Activated CD4-positive, CD25-positive, alpha-beta regulatory T cell treated with anti-CD3 and anti-CD28 coated beads, Interleukin-2, amount 50 U/mL, for 72 hours (primary cell): ENCODE measurements around the gene GRID2.

Source experiments
- DNase-seq: peaks from one replicate; pipeline ENCODE4 v3.0.0; 2021

GRID2 gene

GRCh38 chr4:93444860-93445259 lies 1141.1 kb downstream of the GRID2 start:
- no peak for DNase-seq

GRCh38 chr4:93446038-93446437 lies 1142.3 kb downstream of the GRID2 start:
- DNase-seq: no peak

- no peak for DNase-seq
Measured at GRCh38 chr4:93448691-93449293, 1145.0 kb downstream of the GRID2 start.

GRCh38 chr4:93451954-93452353 lies 1148.2 kb downstream of the GRID2 start:
- no peak for DNase-seq

GRCh38 chr4:93461541-93461940 lies 1157.8 kb downstream of the GRID2 start:
- no peak for DNase-seq

GRCh38 chr4:93466446-93466845 lies 1162.7 kb downstream of the GRID2 start:
- DNase-seq: no peak

GRCh38 chr4:93467484-93468155 lies 1163.9 kb downstream of the GRID2 start:
- DNase-seq: no peak

GRCh38 chr4:93469560-93469959 lies 1165.8 kb downstream of the GRID2 start:
- no peak for DNase-seq

- DNase-seq: no peak
Measured at GRCh38 chr4:93475730-93476129, 1172.0 kb downstream of the GRID2 start.

- no peak for DNase-seq
Measured at GRCh38 chr4:93478805-93479204, 1175.0 kb downstream of the GRID2 start.

GRCh38 chr4:93480452-93480851 lies 1176.7 kb downstream of the GRID2 start:
- DNase-seq: no peak

GRCh38 chr4:93495346-93495745 lies 1191.6 kb downstream of the GRID2 start:
- DNase-seq: no peak

GRCh38 chr4:93501244-93501643 lies 1197.5 kb downstream of the GRID2 start:
- DNase-seq: no peak

GRCh38 chr4:93501946-93502345 lies 1198.2 kb downstream of the GRID2 start:
- DNase-seq: no peak

- no peak for DNase-seq
Measured at GRCh38 chr4:93502991-93503390, 1199.2 kb downstream of the GRID2 start.

- no peak for DNase-seq
Measured at GRCh38 chr4:93513851-93514250, 1210.1 kb downstream of the GRID2 start.

- no peak for DNase-seq
Measured at GRCh38 chr4:93515208-93515607, 1211.4 kb downstream of the GRID2 start.

GRCh38 chr4:93529692-93530372 lies 1226.1 kb downstream of the GRID2 start:
- no peak for DNase-seq

GRCh38 chr4:93532234-93532633 lies 1228.5 kb downstream of the GRID2 start:
- DNase-seq: no peak

- DNase-seq: no peak
Measured at GRCh38 chr4:93540562-93540961, 1236.8 kb downstream of the GRID2 start.

- DNase-seq: no peak
Measured at GRCh38 chr4:93561842-93562241, 1258.1 kb downstream of the GRID2 start.

GRCh38 chr4:93568758-93569157 lies 1265.0 kb downstream of the GRID2 start:
- DNase-seq: no peak

GRCh38 chr4:93573285-93573684 lies 1269.5 kb downstream of the GRID2 start:
- DNase-seq: no peak

GRCh38 chr4:93578942-93579341 lies 1275.2 kb downstream of the GRID2 start:
- no peak for DNase-seq
